ENCODE data around the gene ZMIZ1. TPM values are rescaled to one million over a fixed set of nuclear protein-coding genes. Genes with fewer than 3 reads are reported as not detected.
A peak's percentile ranks its signal among the peaks of the same experiment; 100 is the strongest.

ZMIZ1 gene
- polyA plus RNA-seq, 1 donor, result 40.1 TPM

DNA sequence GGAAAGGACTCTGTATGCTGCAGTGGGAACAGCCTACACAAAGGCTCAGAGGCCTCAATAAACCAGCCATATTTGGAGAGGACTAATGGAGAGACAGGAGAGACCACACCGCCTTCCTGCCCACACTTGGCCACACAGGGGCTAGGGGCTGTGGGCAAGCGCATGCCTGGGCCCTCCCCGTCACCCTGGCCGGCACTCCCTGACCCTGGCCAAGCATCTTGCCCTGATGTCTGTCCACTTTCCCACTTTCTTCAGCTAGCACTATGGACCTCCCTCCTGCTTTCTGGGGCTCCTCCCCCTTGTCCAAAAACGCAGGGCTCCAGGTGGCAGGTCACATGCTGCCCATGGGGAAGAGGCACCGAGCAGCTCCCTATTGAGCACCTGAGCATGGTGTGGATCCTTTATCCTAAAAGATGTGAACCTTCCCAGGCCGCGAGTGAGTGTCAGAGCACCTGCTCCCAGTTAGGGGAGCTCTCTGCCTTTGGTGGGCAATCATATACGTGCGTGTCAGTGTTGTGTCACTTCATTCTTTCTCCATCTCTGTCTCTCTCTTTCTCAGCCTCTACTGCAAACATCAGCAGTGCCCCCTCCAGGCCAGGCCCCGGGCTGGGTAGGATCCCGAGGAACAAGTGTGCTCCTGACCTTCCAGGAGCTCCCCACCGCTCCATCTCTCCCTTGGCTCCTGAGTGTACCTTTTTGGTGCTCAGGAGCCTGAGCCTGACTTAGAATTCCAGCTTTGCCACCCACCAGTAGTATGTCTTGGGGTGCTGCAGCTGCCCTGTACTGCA is 74.0 kb downstream of the ZMIZ1 start:
- Histone ChIP-seq H3K27me3 (ENCODE audit: control insufficient read depth, insufficient read depth, low read length) (no peaks in the 10 kb centered on the region), H3K36me3 (ENCODE audit: control insufficient read depth, insufficient read depth, low read length) (peaks cover 68% of the 10 kb centered on the region), H3K27ac (ENCODE audit: low read length) (no peak overlapping the region), H3K9me3 (ENCODE audit: control insufficient read depth, low read depth, low read length) (no peaks in the 10 kb centered on the region), H3K4me1 (ENCODE audit: control insufficient read depth, insufficient read depth, low read length) (peaks cover 16% of the 10 kb centered on the region), H3K4me3 (ENCODE audit: low read length) (no peak overlapping the region)
- DNase-seq, result no peak
- WGBS (ENCODE audit: insufficient coverage, low lambda C conversion rate), result no CpG with 5 or more reads among the region's 13 CpGs

DNA sequence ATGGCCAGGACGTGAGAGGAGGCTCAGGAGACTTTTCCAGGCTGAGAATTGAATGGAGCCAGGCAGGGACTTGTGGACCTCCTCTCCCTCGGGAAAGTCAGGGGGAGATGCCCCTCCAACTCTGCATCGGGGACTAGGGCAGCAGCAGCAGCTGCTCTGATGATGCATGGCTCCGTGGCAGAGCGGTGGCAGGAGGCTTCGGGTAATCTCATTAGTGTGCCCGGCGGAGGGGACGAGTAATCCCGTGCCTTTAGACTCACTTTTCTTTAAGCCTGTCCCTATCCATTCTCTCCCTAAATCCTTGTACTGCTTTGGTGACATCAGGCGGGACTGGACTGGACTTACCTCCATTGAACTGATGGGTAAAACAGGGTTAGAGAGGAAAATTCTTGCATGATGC is 75.1 kb downstream of the ZMIZ1 start:
- peaks cover 71% of the 10 kb centered on the region for H3K36me3 ChIP-seq (ENCODE audit: control insufficient read depth, insufficient read depth, low read length)
- no peak overlapping the region for H3K4me3 ChIP-seq (ENCODE audit: low read length)
- DNase-seq, result no peak
- peaks cover 13% of the 10 kb centered on the region for H3K4me1 ChIP-seq (ENCODE audit: control insufficient read depth, insufficient read depth, low read length)
- no peak overlapping the region for H3K27ac ChIP-seq (ENCODE audit: low read length)
- WGBS (ENCODE audit: insufficient coverage, low lambda C conversion rate), result 100% methylated on average over 1 of the region's 11 CpGs
- H3K9me3 ChIP-seq (ENCODE audit: control insufficient read depth, low read depth, low read length), result no peaks in the 10 kb centered on the region
- H3K27me3 ChIP-seq (ENCODE audit: control insufficient read depth, insufficient read depth, low read length), result no peaks in the 10 kb centered on the region

- Histone ChIP-seq H3K4me3 (ENCODE audit: low read length) (no peak overlapping the region), H3K27me3 (ENCODE audit: control insufficient read depth, insufficient read depth, low read length) (no peaks in the 10 kb centered on the region), H3K9me3 (ENCODE audit: control insufficient read depth, low read depth, low read length) (no peaks in the 10 kb centered on the region), H3K4me1 (ENCODE audit: control insufficient read depth, insufficient read depth, low read length) (peaks cover 17% of the 10 kb centered on the region), H3K36me3 (ENCODE audit: control insufficient read depth, insufficient read depth, low read length) (peaks cover 71% of the 10 kb centered on the region), H3K27ac (ENCODE audit: low read length) (no peak overlapping the region)
- 92% methylated on average over 7 of the region's 12 CpGs for WGBS (ENCODE audit: insufficient coverage, low lambda C conversion rate)
- no peak for DNase-seq
Measured at GRCh38 chr10:79144351-79145173, 75.8 kb downstream of the ZMIZ1 start.

DNA sequence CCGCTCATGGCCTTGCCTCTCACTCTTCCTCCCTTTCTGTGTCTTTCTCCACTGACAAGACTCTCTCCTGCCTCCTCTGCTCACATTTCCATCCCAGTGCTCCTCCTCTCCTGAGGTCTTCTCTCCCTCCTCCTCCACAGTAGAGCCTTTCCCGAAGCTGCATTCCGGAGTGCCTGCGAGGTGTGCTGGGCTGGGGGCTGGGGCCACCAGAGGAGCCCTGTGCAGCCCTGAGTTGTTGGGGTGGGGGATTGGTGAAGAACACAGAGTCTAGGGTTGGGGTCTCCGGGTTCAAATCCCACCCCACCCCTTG is 76.4 kb downstream of the ZMIZ1 start:
- no peak overlapping the region for H3K27ac ChIP-seq (ENCODE audit: low read length)
- 100% methylated on average over 1 of the region's 5 CpGs for WGBS (ENCODE audit: insufficient coverage, low lambda C conversion rate)
- peaks cover 20% of the 10 kb centered on the region for H3K4me1 ChIP-seq (ENCODE audit: control insufficient read depth, insufficient read depth, low read length)
- H3K4me3 ChIP-seq (ENCODE audit: low read length), result no peak overlapping the region
- H3K9me3 ChIP-seq (ENCODE audit: control insufficient read depth, low read depth, low read length), result peaks cover 3% of the 10 kb centered on the region
- no peaks in the 10 kb centered on the region for H3K27me3 ChIP-seq (ENCODE audit: control insufficient read depth, insufficient read depth, low read length)
- DNase-seq, result no peak
- H3K36me3 ChIP-seq (ENCODE audit: control insufficient read depth, insufficient read depth, low read length), result peaks cover 69% of the 10 kb centered on the region

- peaks cover 5% of the 10 kb centered on the region for H3K9me3 ChIP-seq (ENCODE audit: control insufficient read depth, low read depth, low read length)
- DNase-seq, result no peak
- no peaks in the 10 kb centered on the region for H3K27me3 ChIP-seq (ENCODE audit: control insufficient read depth, insufficient read depth, low read length)
- peak overlapping the region; percentile 21 for H3K27ac ChIP-seq (ENCODE audit: low read length)
- H3K4me1 ChIP-seq (ENCODE audit: control insufficient read depth, insufficient read depth, low read length), result peaks cover 25% of the 10 kb centered on the region
- no peak overlapping the region for H3K4me3 ChIP-seq (ENCODE audit: low read length)
- H3K36me3 ChIP-seq (ENCODE audit: control insufficient read depth, insufficient read depth, low read length), result peaks cover 67% of the 10 kb centered on the region
- 100% methylated on average over 1 of the region's 9 CpGs for WGBS (ENCODE audit: insufficient coverage, low lambda C conversion rate)
Measured at GRCh38 chr10:79145517-79146470, 77.0 kb downstream of the ZMIZ1 start.

DNA sequence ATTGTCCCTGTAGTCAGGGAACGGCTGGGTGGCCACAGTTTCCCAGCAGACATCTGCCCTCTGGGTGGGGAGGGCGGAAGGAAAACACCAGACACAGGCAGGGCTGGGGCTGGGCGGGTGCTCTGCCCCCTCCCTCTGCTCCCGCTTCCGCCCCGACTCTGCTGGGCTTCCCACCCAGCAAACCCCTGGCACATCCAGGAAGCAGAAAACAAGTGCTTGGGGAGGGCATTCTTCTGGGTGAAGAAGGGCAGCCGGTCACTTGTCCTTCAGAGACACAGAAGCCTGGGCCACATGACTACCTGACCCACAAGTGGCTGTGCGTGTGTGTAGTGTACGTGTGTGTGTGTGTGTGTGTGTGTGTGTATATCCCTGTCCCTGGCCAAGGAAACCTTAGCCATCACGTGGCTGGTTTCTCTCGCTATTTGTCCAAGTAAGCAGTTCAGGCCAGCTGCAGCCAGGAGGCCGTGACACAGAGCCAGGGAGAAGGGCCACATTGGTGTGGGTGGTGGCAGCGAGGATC is 77.9 kb downstream of the ZMIZ1 start:
- H3K36me3 ChIP-seq (ENCODE audit: control insufficient read depth, insufficient read depth, low read length), result peaks cover 59% of the 10 kb centered on the region
- H3K4me1 ChIP-seq (ENCODE audit: control insufficient read depth, insufficient read depth, low read length), result peaks cover 27% of the 10 kb centered on the region
- H3K27ac ChIP-seq (ENCODE audit: low read length), result no peak overlapping the region

DNA sequence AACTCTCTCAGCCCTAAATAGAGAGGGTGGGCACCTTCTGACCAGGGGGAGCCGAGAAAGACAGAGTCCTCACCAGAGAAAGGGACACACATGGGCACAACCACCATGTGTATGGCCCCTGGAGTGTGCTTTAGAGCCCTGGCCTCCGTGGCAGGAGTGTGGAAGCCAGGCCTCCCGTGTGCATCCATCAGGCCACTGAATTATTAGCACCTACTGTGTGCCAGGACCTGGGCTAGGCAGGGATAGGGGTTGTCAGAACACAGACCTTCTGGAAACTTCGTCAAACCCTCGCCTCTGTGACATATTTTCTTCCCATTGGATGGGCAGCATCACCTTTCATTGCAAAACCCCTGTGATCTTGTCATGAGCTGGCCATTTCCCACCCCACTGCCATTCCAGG is 78.5 kb downstream of the ZMIZ1 start:
- peaks cover 53% of the 10 kb centered on the region for H3K36me3 ChIP-seq (ENCODE audit: control insufficient read depth, insufficient read depth, low read length)
- H3K9me3 ChIP-seq (ENCODE audit: control insufficient read depth, low read depth, low read length), result peaks cover 5% of the 10 kb centered on the region
- H3K4me1 ChIP-seq (ENCODE audit: control insufficient read depth, insufficient read depth, low read length), result peaks cover 27% of the 10 kb centered on the region
- no peaks in the 10 kb centered on the region for H3K27me3 ChIP-seq (ENCODE audit: control insufficient read depth, insufficient read depth, low read length)
- DNase-seq, result no peak
- H3K4me3 ChIP-seq (ENCODE audit: low read length), result no peak overlapping the region
- no peak overlapping the region for H3K27ac ChIP-seq (ENCODE audit: low read length)
- WGBS (ENCODE audit: insufficient coverage, low lambda C conversion rate), result no CpG with 5 or more reads among the region's 5 CpGs

More for the DNA sequence above, 77.9 kb downstream of the ZMIZ1 start:
- H3K9me3 ChIP-seq (ENCODE audit: control insufficient read depth, low read depth, low read length), result peaks cover 5% of the 10 kb centered on the region
- H3K27me3 ChIP-seq (ENCODE audit: control insufficient read depth, insufficient read depth, low read length), result no peaks in the 10 kb centered on the region
- no peak overlapping the region for H3K4me3 ChIP-seq (ENCODE audit: low read length)
- peak in 1 of 2 donors; percentile 36 for DNase-seq
- WGBS (ENCODE audit: insufficient coverage, low lambda C conversion rate), result 80% methylated on average over 1 of the region's 13 CpGs

- Histone ChIP-seq H3K4me3 (ENCODE audit: low read length) (no peak overlapping the region), H3K4me1 (ENCODE audit: control insufficient read depth, insufficient read depth, low read length) (peaks cover 27% of the 10 kb centered on the region), H3K27ac (ENCODE audit: low read length) (no peak overlapping the region), H3K27me3 (ENCODE audit: control insufficient read depth, insufficient read depth, low read length) (no peaks in the 10 kb centered on the region), H3K36me3 (ENCODE audit: control insufficient read depth, insufficient read depth, low read length) (peaks cover 50% of the 10 kb centered on the region), H3K9me3 (ENCODE audit: control insufficient read depth, low read depth, low read length) (peaks cover 5% of the 10 kb centered on the region)
- WGBS (ENCODE audit: insufficient coverage, low lambda C conversion rate), result no CpG with 5 or more reads among the region's 7 CpGs
- DNase-seq, result no peak
Measured at GRCh38 chr10:79147796-79148451, 79.2 kb downstream of the ZMIZ1 start.

GRCh38 chr10:79148452-79149344 is 79.9 kb downstream of the ZMIZ1 start:
- peaks cover 27% of the 10 kb centered on the region for H3K4me1 ChIP-seq (ENCODE audit: control insufficient read depth, insufficient read depth, low read length)

More at GRCh38 chr10:79148452-79149344, 79.9 kb downstream of the ZMIZ1 start:
- no peak for DNase-seq
- Histone ChIP-seq H3K9me3 (ENCODE audit: control insufficient read depth, low read depth, low read length) (peaks cover 5% of the 10 kb centered on the region), H3K4me3 (ENCODE audit: low read length) (no peak overlapping the region), H3K27ac (ENCODE audit: low read length) (no peak overlapping the region), H3K27me3 (ENCODE audit: control insufficient read depth, insufficient read depth, low read length) (no peaks in the 10 kb centered on the region), H3K36me3 (ENCODE audit: control insufficient read depth, insufficient read depth, low read length) (peaks cover 47% of the 10 kb centered on the region)
- WGBS (ENCODE audit: insufficient coverage, low lambda C conversion rate), result no CpG with 5 or more reads among the region's 16 CpGs
